NT2/D1 (cell line): ENCODE measurements around the gene STK17A.

ENCODE experiments used
- DNase-seq: peaks from one replicate; pipeline ENCODE4 v3.0.0-alpha.2; 2011; ENCODE audit warnings: low read depth, low spot score
- H3K27me3 ChIP-seq: 2 replicates; pipeline ENCODE4 v1.6.0; 2011; ENCODE audit warnings: mild to moderate bottlenecking; ENCODE audit not compliant: insufficient read length, insufficient read depth
- H3K36me3 ChIP-seq: 2 replicates; pipeline ENCODE4 v1.6.1; 2011; ENCODE audit warnings: mild to moderate bottlenecking, low read length, mixed read lengths; ENCODE audit not compliant: insufficient read depth, insufficient read length
- H3K4me1 ChIP-seq: 2 replicates; pipeline ENCODE4 v1.5.1; 2011; ENCODE audit not compliant: insufficient read depth, insufficient read length
- H3K4me3 ChIP-seq: 2 replicates; pipeline ENCODE4 v1.5.1; 2011; ENCODE audit warnings: low read depth; ENCODE audit not compliant: insufficient read length
- H3K9ac ChIP-seq: 2 replicates; pipeline ENCODE4 v1.6.0; 2011; ENCODE audit warnings: low read depth; ENCODE audit not compliant: insufficient read length
- H3K9me3 ChIP-seq: 2 replicates; pipeline ENCODE4 v1.5.1; 2011; ENCODE audit warnings: mild to moderate bottlenecking, low read length; ENCODE audit not compliant: insufficient read depth
- SUZ12 ChIP-seq: IDR thresholded peaks from 2 replicates; pipeline ENCODE4 v1.6.1; 2011; ENCODE audit not compliant: insufficient read length, insufficient read depth; ENCODE audit errors: extremely low read depth
- YY1 ChIP-seq: IDR thresholded peaks from 2 replicates; pipeline ENCODE4 v1.6.1; 2011; ENCODE audit not compliant: insufficient read length, insufficient read depth
- ZNF274 ChIP-seq: IDR thresholded peaks from 2 replicates; pipeline ENCODE4 v1.6.1; 2011; ENCODE audit warnings: mild to moderate bottlenecking, low read depth, low read length

STK17A gene

GRCh38 chr7:43674559-43675436 is 91.9 kb downstream of the STK17A start:
- no peak for TF ChIP-seq ZNF274
- no peak for TF ChIP-seq SUZ12
- TF ChIP-seq YY1 = no peak
- no peak overlapping the region for H3K4me3 ChIP-seq
- H3K4me1 ChIP-seq = no peaks in the 10 kb centered on the region
- 0 out of 2 replicates have a peak, but pooled peaks cover 3% of the 10 kb centered on the region for H3K9me3 ChIP-seq
- H3K27me3 ChIP-seq = no peaks in the 10 kb centered on the region
- H3K36me3 ChIP-seq = no peaks in the 10 kb centered on the region
- no peak overlapping the region for H3K9ac ChIP-seq
- no peak for DNase-seq
